Measurements from ENCODE around the gene DCLRE1C.
"Not testable (repeated sequence)": the region's sequence is repeated elsewhere in the genome, so short reads cannot be mapped to it uniquely, and the experiment has no call there.

The DCLRE1C gene

GRCh38 chr10:14917827-14918226, 36.1 kb downstream of the DCLRE1C start:
- DNase-seq (ENCODE audit: low read depth): no peak
- H3K4me3 ChIP-seq (ENCODE audit: low read length): no peak overlapping the region
- no peak for TF ChIP-seq CTCF (IDR thresholded peaks at IDR 0.05; ENCODE audit: insufficient read depth, low read depth, low read length, missing control alignments)

GRCh38 chr10:14916600-14916999, 37.3 kb downstream of the DCLRE1C start:
- no peak for TF ChIP-seq CTCF (IDR thresholded peaks at IDR 0.05; ENCODE audit: insufficient read depth, low read depth, low read length, missing control alignments)
- DNase-seq (ENCODE audit: low read depth): no peak
- no peak overlapping the region for H3K4me3 ChIP-seq (ENCODE audit: low read length)

- TF ChIP-seq CTCF (IDR thresholded peaks at IDR 0.05; ENCODE audit: insufficient read depth, low read depth, low read length, missing control alignments): no peak
- DNase-seq (ENCODE audit: low read depth): no peak
- no peak overlapping the region for H3K4me3 ChIP-seq (ENCODE audit: low read length)
These were observed 42.1 kb downstream of the DCLRE1C start for GRCh38 chr10:14911801-14912200.

GRCh38 chr10:14910953-14911352, 42.9 kb downstream of the DCLRE1C start:
- DNase-seq (ENCODE audit: low read depth): no peak
- H3K4me3 ChIP-seq (ENCODE audit: low read length): no peak overlapping the region
- no peak for TF ChIP-seq CTCF (IDR thresholded peaks at IDR 0.05; ENCODE audit: insufficient read depth, low read depth, low read length, missing control alignments)

GRCh38 chr10:14909101-14909500, 44.8 kb downstream of the DCLRE1C start:
- no peak for TF ChIP-seq CTCF (IDR thresholded peaks at IDR 0.05; ENCODE audit: insufficient read depth, low read depth, low read length, missing control alignments)

GRCh38 chr10:14907591-14907990, 46.3 kb downstream of the DCLRE1C start:
- H3K4me3 ChIP-seq (ENCODE audit: low read length); DNase-seq (ENCODE audit: low read depth): not testable (repeated sequence)

More at GRCh38 chr10:14909101-14909500, 44.8 kb downstream of the DCLRE1C start:
- DNase-seq (ENCODE audit: low read depth): no peak
- H3K4me3 ChIP-seq (ENCODE audit: low read length): no peak overlapping the region

GRCh38 chr10:14906765-14907164, 47.1 kb downstream of the DCLRE1C start:
- no peak for DNase-seq (ENCODE audit: low read depth)
- TF ChIP-seq CTCF (IDR thresholded peaks at IDR 0.05; ENCODE audit: insufficient read depth, low read depth, low read length, missing control alignments): no peak
- H3K4me3 ChIP-seq (ENCODE audit: low read length): no peak overlapping the region

GRCh38 chr10:14905890-14906289, 48.0 kb downstream of the DCLRE1C start:
- no peak for TF ChIP-seq CTCF (IDR thresholded peaks at IDR 0.05; ENCODE audit: insufficient read depth, low read depth, low read length, missing control alignments)
- H3K4me3 ChIP-seq (ENCODE audit: low read length): no peak overlapping the region
- no peak for DNase-seq (ENCODE audit: low read depth)
